ENCODE results near the gene MAP3K6. TPM values are rescaled to one million over a fixed set of nuclear protein-coding genes. Genes with fewer than 3 reads are reported as not detected.

The MAP3K6 gene
- total RNA-seq, 1 experiment from 2014 or later = 8.2 TPM

DNA sequence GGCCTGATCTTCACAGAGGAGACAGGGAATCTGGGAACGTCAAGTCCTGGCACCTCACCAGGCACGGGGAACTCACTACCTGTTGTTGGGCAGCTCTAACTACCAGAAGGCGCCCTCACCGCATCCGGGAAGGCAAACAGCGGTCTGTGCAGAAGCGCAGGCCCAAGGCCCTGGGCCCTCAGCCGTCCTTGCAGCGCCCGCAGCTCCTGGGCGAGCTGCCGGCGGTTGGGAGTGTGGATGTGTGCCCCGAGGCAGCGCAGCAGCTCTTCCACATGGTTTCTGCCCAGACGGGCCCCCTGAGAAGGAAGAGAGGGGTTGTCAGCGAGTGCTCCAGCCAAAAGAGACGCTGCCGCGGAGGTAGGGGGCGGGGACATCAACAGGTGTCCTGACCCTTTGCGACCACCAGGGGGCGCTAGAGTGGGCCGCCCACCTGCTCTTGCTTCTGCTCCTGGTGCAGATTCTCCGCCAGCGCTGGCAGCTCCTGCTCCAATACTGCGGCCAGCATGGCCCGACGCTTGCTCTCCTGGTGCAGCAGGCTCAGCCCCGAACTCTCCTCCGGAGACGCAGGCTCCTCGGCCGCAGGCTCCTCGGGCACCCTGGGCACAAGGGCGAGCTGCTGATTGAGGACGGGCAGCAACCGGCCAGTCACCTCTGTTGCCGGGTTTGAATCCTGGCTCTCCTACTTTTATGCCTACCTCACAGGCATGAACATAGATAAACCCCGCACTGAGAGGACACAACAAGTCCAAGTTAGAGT lies 9.3 kb downstream of the MAP3K6 start:
- peak; percentile 70 for DNase-seq (ENCODE audit: low read depth)

DNA sequence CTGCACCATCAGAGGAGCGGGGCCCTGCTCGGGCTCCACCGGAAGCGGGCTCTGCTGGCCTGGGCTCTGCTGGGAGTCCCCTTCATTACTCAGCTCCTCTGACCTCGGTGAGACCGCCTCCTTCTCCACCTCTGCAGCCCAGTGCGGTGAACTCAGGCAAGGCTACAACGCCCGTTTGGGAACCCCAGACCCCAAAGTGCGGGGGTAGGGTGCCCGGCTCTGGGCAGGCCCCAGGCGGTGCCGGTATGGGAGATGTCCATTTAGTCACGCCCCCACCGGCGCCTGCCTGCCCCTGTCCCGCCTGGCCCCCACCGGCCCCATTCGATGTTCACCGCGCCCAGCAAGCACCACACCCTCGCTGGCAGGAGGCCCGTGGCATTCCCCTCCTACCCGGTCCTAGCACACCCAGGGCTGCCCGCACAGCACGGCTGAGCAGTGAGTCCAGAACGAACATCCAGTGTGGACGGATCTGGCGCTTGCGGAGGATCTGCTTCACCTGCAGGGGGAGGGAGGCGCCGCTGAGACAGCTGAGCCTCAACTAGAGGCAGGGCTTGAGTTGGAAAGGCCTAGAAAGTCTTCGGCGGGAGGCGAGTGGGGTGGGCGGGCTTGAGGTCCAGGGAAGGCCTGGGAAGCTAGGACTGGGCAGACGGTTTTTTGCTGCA lies 10.0 kb downstream of the MAP3K6 start:
- no peak for DNase-seq (ENCODE audit: low read depth)

- DNase-seq (ENCODE audit: low read depth) = no peak
Measured at GRCh38 chr1:27356277-27356618, 10.5 kb downstream of the MAP3K6 start.

- DNase-seq (ENCODE audit: low read depth) = no peak
Measured at GRCh38 chr1:27355683-27356082, 11.1 kb downstream of the MAP3K6 start.

GRCh38 chr1:27353629-27354028 lies 13.1 kb downstream of the MAP3K6 start:
- no peak for DNase-seq (ENCODE audit: low read depth)

DNA sequence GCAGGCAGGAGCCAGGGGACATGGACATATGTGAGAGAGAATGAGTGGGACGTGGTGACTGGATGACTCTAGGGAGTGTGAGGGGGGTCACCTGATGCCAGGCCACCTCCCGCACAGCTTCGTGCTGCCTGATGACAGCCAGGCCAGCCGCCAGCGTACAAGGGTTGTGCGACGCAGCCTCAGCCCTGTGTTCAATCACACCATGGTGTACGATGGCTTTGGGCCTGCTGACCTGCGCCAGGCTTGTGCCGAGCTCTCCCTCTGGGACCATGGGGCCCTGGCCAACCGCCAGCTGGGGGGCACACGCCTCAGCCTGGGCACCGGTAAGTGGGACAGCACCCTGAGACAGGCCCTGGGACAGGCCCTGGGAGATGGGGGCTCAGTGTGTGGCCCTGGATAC lies 13.6 kb downstream of the MAP3K6 start:
- no peak for DNase-seq (ENCODE audit: low read depth)

DNA sequence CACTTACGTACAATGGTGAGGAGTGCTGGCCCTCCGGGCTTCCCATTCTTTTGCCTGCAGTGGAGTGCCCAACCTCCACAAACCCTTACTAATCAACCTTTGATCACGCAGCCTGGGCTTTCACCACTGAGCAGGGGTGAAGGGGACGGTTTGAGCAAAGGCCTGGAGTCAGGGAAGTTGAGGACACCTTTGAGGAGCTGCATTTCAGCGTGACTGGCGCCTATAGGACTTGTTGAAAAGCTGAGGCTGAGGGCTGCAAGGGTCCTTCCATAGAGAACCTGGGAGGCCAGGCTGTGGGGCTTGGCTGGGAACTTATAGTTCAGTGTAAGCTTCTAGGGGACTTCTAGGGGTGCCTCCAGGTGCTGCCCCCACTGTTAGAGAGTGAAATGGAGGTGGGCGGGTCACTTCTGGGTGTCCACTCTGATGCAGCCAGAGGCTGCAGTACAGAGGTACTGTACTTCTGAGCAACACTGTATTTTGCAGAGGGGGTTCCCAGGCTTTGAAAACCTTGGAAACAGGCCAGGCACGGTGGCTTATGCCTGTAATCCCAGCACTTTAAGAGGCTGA lies 15.1 kb downstream of the MAP3K6 start:
- no peak for DNase-seq (ENCODE audit: low read depth)

DNA sequence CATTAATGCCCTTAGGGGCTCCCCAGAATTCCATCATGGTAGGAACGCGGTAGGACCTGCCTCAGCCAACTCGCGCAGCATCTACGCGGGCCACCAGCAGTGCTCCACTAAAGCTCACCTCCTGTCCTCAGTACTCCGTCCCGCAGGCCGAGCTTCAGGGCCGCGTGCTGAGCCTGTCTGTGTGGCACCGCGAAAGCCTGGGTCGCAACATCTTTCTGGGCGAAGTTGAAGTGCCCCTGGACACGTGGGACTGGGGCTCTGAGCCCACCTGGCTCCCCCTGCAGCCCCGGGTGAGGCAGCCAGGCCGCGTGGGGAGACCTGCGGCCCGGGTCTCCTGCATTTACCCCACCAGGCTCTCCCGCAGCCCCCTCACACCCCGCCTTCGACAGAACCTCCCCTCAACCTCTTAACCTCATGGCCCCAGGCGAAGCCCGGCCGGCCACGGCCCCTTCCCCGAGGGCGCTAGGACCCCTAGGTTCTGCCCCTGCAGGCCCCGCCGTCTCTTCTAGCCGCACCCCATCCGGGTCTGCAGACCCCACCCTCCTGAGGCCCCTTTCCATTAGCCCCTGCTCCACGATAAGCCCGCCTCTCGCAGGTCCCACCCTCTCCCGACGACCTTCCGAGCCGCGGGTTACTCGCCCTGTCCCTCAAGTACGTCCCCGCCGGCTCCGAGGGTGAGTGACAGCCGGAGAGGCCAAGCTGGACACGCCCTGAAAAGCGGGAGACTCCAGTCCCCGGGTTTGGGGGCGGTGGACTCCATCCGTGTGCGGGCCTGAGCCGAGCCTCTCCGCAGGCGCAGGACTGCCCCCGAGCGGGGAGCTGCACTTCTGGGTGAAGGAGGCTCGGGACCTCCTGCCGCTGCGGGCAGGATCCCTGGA lies 15.9 kb downstream of the MAP3K6 start:
- no peak for DNase-seq (ENCODE audit: low read depth)

DNA sequence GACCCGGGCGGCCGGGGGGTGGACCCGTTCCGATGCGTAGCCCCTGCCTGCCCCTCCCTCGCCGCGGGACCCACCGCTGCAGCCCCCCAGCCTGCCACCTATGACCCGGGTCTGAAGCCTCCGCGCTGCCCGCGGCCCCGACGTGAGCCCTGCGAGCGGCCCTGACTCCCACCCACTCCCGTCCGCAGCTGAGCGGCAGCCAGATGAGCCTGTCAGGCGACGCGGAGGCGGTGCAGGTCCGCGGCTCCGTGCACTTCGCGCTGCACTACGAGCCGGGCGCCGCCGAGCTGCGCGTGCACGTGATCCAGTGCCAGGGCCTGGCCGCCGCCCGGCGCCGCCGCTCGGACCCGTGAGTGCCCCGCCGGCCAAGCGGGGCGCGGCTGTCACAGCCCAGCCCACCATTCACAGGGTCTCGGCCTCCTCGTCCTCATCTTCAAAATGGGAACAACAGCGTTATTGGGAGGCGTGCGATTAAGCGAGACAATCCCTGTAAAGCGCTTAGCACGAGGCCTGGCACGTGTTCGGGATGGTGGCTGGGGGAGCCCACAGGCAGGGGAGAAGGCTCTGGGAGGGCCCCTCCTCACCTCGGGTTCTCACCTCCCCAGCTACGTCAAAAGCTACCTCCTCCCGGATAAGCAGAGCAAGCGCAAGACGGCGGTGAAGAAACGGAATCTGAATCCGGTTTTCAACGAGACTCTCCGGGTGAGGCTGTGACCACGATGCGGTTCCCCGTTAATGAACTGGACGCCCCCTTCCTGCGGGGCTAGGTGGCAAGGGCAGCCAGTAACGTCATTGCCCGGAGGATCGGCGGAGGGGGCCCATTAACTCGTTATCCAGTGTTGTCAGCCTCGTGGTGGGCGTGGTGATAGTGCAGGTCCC lies 16.7 kb downstream of the MAP3K6 start:
- peak; percentile 83 for DNase-seq (ENCODE audit: low read depth)

- peak; percentile 78 for DNase-seq (ENCODE audit: low read depth)
Measured at GRCh38 chr1:27348861-27349783, 17.6 kb downstream of the MAP3K6 start.

- DNase-seq (ENCODE audit: low read depth) = peak; percentile 55
Measured at GRCh38 chr1:27346991-27347624, 19.7 kb downstream of the MAP3K6 start.

DNA sequence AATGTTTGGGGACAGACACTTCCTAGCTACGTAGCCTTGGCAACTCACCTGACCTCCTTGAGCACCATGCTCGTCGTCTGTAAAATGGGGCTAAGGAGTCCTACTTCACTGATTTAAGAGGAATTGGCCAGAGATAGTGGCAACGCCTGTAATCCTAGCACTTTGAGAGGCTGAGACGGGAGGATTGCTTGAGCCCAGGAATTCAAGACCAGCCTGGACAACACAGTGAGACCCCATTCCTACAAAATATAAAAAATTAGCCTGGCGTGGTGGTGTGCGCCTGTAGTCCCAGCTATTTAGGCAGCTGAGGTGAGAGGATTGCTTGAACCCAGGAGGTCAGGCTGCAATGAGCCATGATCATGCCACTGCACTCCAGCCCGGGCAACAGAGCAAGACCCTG lies 20.4 kb downstream of the MAP3K6 start:
- no peak for DNase-seq (ENCODE audit: low read depth)

DNA sequence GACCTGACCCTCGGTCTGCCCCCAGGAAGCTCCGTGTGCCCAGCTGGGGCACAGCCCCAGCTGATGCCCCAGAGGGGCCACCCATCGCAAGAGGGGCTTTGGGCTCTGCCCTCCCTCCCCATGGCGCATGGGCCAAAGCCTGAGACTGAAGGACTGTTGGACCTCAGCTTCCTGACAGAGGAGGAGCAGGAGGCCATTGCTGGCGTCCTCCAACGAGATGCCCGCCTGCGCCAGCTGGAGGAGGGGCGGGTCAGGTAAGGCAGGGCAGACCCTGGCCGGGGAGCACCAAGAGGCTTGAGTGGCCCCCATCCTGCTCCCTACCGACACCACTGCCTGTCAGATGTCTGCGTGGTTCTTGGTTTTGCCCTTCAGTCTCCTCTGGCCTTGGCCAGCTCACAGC lies 21.5 kb downstream of the MAP3K6 start:
- no peak for DNase-seq (ENCODE audit: low read depth)

GRCh38 chr1:27343639-27344025 lies 23.1 kb downstream of the MAP3K6 start:
- no peak for DNase-seq (ENCODE audit: low read depth)

DNA sequence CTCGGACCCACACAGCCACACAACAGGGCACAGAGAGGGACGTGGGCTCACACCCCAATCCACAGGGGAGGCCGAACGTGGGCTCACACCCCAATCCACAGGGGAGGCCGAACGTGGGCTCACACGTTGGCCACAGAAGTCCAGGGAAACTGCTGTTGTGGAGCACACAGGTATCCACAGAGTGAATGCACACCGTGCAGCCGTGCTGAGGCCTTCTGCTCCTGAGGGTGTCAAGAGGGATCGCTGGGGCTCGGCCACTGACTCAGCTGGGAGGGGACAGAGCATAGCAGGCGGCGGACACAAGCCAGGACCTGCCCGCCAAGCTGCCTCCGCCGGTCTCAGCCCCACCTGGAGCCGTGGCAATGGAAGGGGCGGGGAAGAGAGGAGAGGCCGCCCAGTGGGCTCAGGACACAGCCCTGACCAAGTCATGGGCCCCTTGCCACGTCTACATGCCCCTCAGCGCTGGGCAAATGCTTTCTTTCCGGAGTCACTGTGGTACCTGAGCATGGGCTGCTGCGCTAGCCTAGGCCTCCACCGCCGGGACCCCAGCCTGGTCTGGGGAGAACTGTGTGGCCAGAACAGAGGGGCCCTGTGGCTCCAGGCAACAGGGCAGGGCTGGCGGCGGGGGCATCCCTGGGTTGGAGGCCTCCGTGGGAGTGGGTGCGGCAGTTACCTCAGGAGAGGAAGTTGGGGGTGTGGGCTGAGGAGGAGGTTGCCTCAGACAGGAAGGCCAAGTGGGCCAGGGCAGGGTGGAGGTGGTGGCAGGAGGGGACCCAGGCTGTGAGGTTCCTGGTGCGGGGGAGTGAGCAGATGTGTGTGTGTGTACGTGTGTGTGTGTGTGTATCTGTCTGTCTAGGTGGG lies 23.8 kb downstream of the MAP3K6 start:
- no peak for DNase-seq (ENCODE audit: low read depth)

DNA sequence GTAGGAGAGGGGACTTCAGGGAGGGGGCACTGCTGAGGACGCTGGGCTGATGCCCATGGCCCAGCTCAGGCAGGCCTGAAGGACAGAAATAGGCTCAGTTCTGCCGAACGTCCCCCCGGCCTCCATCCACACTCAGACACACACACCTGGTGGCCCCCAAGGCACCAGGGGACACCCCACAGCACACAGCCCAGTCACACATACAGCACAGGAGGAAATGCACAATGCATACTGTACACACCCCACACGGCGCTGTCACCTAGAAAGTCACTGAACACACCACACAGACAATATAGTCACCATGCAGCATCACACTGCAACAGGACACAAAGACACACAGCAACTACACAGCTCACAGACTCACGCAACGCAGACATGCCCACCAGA lies 24.4 kb downstream of the MAP3K6 start:
- DNase-seq (ENCODE audit: low read depth) = no peak

DNA sequence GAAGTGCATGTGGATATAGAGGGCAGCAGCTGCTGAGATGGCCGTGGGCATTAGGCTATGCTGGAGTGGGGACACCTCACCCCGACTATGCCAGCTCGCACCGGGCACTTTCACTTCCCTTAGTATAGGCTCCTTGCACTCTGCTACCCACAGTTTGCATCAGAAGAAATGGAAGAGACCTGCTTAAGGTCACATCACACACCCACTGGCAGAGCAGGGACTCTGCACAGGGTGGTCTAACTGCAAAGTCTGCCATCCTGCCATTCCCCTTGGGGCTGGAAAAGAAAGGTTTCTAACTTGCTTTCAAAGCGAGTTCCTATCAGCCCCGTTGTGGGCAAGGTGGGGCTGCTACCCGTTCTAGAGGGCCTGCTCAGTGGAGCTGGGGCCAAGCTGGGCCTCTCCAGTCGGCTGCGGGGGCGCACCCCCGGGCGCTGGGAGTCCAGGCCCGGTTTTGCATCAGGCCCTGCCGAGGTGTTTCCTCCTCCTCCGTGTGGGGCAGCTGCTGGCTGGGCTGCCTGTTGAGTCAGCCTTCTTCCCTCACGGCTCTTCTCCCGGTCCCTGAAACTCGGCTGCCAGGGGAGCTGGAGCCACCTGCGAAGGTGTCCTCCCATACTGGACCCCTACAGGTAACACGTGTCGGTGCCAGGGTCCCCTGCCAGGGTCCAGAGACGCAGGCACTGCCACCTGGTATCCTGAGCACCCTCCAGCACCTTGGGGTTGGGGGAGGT lies 25.1 kb downstream of the MAP3K6 start, which contains the start of gene SYTL1:
SYTL1 (plus strand) TSS at position 498 of the 728 bp plus-strand sequence. CDS start 3,313 bp downstream, outside the sequence.
- peak; percentile 91 for DNase-seq (ENCODE audit: low read depth)

GRCh38 chr1:27339213-27339612 lies 27.5 kb downstream of the MAP3K6 start:
- DNase-seq (ENCODE audit: low read depth) = no peak

All from Daoy (cell line).